ENCODE data around the gene ANKRD16. TPM values are rescaled to one million over a fixed set of nuclear protein-coding genes. Genes with fewer than 3 reads are reported as not detected.
A peak's percentile ranks its signal among the peaks of the same experiment; 100 is the strongest.

The ANKRD16 gene
- total and polyA plus RNA-seq, 2 of the 13 experiments (the other 11 are each of a cell fraction or from before 2014, with no cell fraction given) = 8.0 to 11.4 TPM

- TF ChIP-seq HMGXB3 (CRISPR knock-in tag; IDR thresholded peaks at IDR 0.05; ENCODE audit: borderline replicate concordance) (peak; percentile 55; the same call in 1 of the 2 replicates), SKIL (CRISPR knock-in tag; IDR thresholded peaks at IDR 0.05; ENCODE audit: borderline replicate concordance) (peak; percentile 71), ZNF709 (CRISPR knock-in tag; IDR thresholded peaks at IDR 0.05) (peak; percentile 96), TAF1 (CRISPR knock-in tag; IDR thresholded peaks at IDR 0.05) (peak; percentile 92), SOX6 (IDR thresholded peaks at IDR 0.05) (no peak), SOX6 (CRISPR knock-in tag; IDR thresholded peaks at IDR 0.05) (peak; percentile 58; the same call in 1 of the 2 replicates), SRSF1 (optimal IDR thresholded peaks at IDR 0.05; ENCODE audit: low read depth, low read length) (no peak), POGK (CRISPR knock-in tag; conservative IDR thresholded peaks at IDR 0.05) (peak; percentile 97), ZBTB42 (CRISPR knock-in tag; IDR thresholded peaks at IDR 0.05) (peak; percentile 79), TBL1XR1 (IDR thresholded peaks at IDR 0.05; ENCODE audit: borderline replicate concordance, low read length, partially characterized antibody) (no peak), ZBTB21 (CRISPR knock-in tag; IDR thresholded peaks at IDR 0.05) (peak; percentile 14; the same call in 1 of the 2 replicates), KAT8 (CRISPR knock-in tag; IDR thresholded peaks at IDR 0.05) (peak; percentile 89), JUNB (CRISPR knock-in tag; IDR thresholded peaks at IDR 0.05; ENCODE audit: borderline replicate concordance) (peak; percentile 70; the same call in 1 of the 2 replicates), MLLT10 (CRISPR knock-in tag; IDR thresholded peaks at IDR 0.05) (no peak), MXD3 (CRISPR knock-in tag; IDR thresholded peaks at IDR 0.05) (peak; percentile 99), ZNF362 (CRISPR knock-in tag; IDR thresholded peaks at IDR 0.05; ENCODE audit: borderline replicate concordance) (peak; percentile 100)
Measured at GRCh38 chr10:5813341-5814109, 76.2 kb downstream of the ANKRD16 start, which contains the start of gene GDI2 (continued).
